K562 (cell line): ENCODE results near the gene OR51G2. TPM values are rescaled to one million over a fixed set of nuclear protein-coding genes. Genes with fewer than 3 reads are reported as not detected.

ENCODE experiments used
- ATAC-seq: fragments of 200-7000 bp; cut with Tn5 transposase; 3 replicates; pipeline ENCODE4 v1.9.1; 2020; ENCODE audit warnings: moderate library complexity
- BruUV-seq: library from RNA; stranded (reverse); fragments of 400-500 nt; replicated peaks from 2 replicates; lab custom pipeline; 2021; lab: Mats Ljungman, UMichigan
- CTCF ChIA-PET: fragments of 300-600 bp; formaldehyde crosslinking; extraction: SDS; loops from one replicate; lab custom pipeline; 2021; ENCODE audit warnings: low intra/inter-chr PET ratio; lab: Yijun Ruan, JAX
- POLR2A ChIA-PET: fragments of 300-600, 350-650 bp; sonication (Branson Sonifier 250); formaldehyde crosslinking; extraction: SDS; loops from one replicate; lab custom pipeline; 2021; ENCODE audit warnings: antibody characterized with exemption, inconsistent platforms; lab: Yijun Ruan, JAX
- DNase-seq, 4 experiments: peaks; one replicate each; pipeline versions ENCODE4 v3.0.0 to v3.0.0-alpha.2; 2011 to 2018; ENCODE audit warnings: low spot score in 3 of 4, mixed read lengths in 3 of 4; ENCODE audit errors: extremely low read depth in 1 of 4
- FAIRE-seq: peaks from 2 replicates; lab custom pipeline; 2011; peaks lifted over from hg19 to GRCh38; lab: Jason Lieb, UNC
- H2AFZ ChIP-seq: 2 replicates; pipeline ENCODE4 v1.6.0; 2011; ENCODE audit warnings: low read depth, low read length, control low read depth, inconsistent platforms
- H3K27ac ChIP-seq: fragments of 200-600 bp; 3 replicates; pipeline ENCODE4 v1.8.0; 2011; ENCODE audit warnings: low read depth, mild to moderate bottlenecking, control low read depth, inconsistent platforms, low read length, moderate library complexity, mixed read lengths; ENCODE audit errors: extremely low read depth
- H3K27me3 ChIP-seq, 2 experiments: fragments of 300-600 bp in 1 of 2; 2 replicates in 1 of 2; 3 replicates in 1 of 2; pipeline versions ENCODE4 v1.6.0 to v1.8.0; 2011; ENCODE audit warnings: inconsistent platforms in 2 of 2, low read length in 2 of 2, mild to moderate bottlenecking in 1 of 2, mixed read lengths in 1 of 2, moderate library complexity in 1 of 2; ENCODE audit not compliant: control insufficient read depth in 2 of 2, insufficient read depth in 2 of 2
- H3K36me3 ChIP-seq: fragments of 300-600 bp; 3 replicates; pipeline ENCODE4 v1.8.0; 2011; ENCODE audit warnings: mild to moderate bottlenecking, low read length, inconsistent platforms; ENCODE audit not compliant: control insufficient read depth, insufficient read depth
- H3K4me1 ChIP-seq, 2 experiments: fragments of 200-600 bp in 1 of 2; replicated peaks in 1 of 2; 2 replicates in 1 of 2; 3 replicates in 1 of 2; pipeline versions ENCODE4 v1.5.1 to v1.8.0; 2011; ENCODE audit warnings: inconsistent platforms in 2 of 2, low read length in 2 of 2, mild to moderate bottlenecking in 1 of 2, mixed read lengths in 1 of 2, moderate library complexity in 1 of 2; ENCODE audit not compliant: control insufficient read depth in 2 of 2, insufficient read depth in 2 of 2
- H3K4me2 ChIP-seq: 2 replicates; pipeline ENCODE4 v1.6.1; 2011; ENCODE audit warnings: low read length, control low read depth, inconsistent platforms, mixed read lengths; ENCODE audit not compliant: insufficient read depth
- H3K4me3 ChIP-seq: fragments of 200-600 bp; sonication (generic), shearing (Covaris generic); 2 replicates; pipeline ENCODE4 v1.5.1; 2016; ENCODE audit warnings: control low read depth, inconsistent platforms
- H3K79me2 ChIP-seq: fragments of 200-600 bp; 3 replicates; pipeline ENCODE4 v1.8.0; 2011; ENCODE audit warnings: low read length, inconsistent platforms; ENCODE audit not compliant: control insufficient read depth, insufficient read depth
- H3K9ac ChIP-seq, 2 experiments: 2 replicates each; pipeline versions ENCODE4 v1.6.0 to v1.6.1; 2011; ENCODE audit warnings: low read depth in 2 of 2, low read length in 2 of 2, control low read depth in 1 of 2, inconsistent platforms in 1 of 2, mild to moderate bottlenecking in 1 of 2, mixed read lengths in 1 of 2; ENCODE audit not compliant: insufficient read depth in 1 of 2
- H3K9me1 ChIP-seq: one replicate; pipeline ENCODE4 v1.6.0; 2011; ENCODE audit warnings: inconsistent platforms, mild to moderate bottlenecking, low read length, moderate library complexity; ENCODE audit not compliant: control insufficient read depth, insufficient read depth
- H3K9me3 ChIP-seq: replicated peaks from 2 replicates; pipeline ENCODE4 v1.5.1; 2011; ENCODE audit warnings: low read depth, low read length, inconsistent platforms; ENCODE audit not compliant: control insufficient read depth, insufficient read depth
- H4K20me1 ChIP-seq: replicated peaks from 2 replicates; pipeline ENCODE4 v1.6.1; 2011; ENCODE audit warnings: low read length, inconsistent platforms, mixed read lengths; ENCODE audit not compliant: control insufficient read depth, insufficient read depth
- BCL6 ChIP-seq: fragments of 250-450 bp; sonication (Bioruptor Pico); IDR thresholded peaks from 2 replicates; pipeline ENCODE4 v1.4.0; 2020
- BRF1 ChIP-seq: IDR thresholded peaks from 3 replicates; pipeline ENCODE4 v1.6.1; 2011; ENCODE audit warnings: borderline replicate concordance, mild to moderate bottlenecking; ENCODE audit not compliant: insufficient read length; ENCODE audit errors: extremely low read depth
- CAMTA2 ChIP-seq: fragments of 250-450 bp; sonication (Bioruptor Pico); conservative IDR thresholded peaks from 2 replicates; pipeline ENCODE4 v1.5.1; 2022
- HDAC1 ChIP-seq, 2 experiments: fragments of 450-650 bp; IDR thresholded peaks; 2 replicates each; pipeline ENCODE4 v1.6.1; 2016 to 2017; ENCODE audit warnings: inconsistent platforms in 1 of 2, mild to moderate bottlenecking in 1 of 2, moderate library complexity in 1 of 2
- HNRNPUL1 ChIP-seq: fragments of 200-400 bp; formaldehyde crosslinking; IDR thresholded peaks from 2 replicates; pipeline ENCODE4 v1.6.1; 2017; ENCODE audit warnings: low read length
- ILF3 ChIP-seq: fragments of 450-650 bp; IDR thresholded peaks from 2 replicates; pipeline ENCODE4 v1.6.1; 2018; ENCODE audit warnings: antibody characterized with exemption, mild to moderate bottlenecking, moderate library complexity, borderline replicate concordance
- JUN ChIP-seq, 2 experiments: sonication (generic) in 1 of 2; formaldehyde crosslinking in 1 of 2; IDR thresholded peaks; 2 replicates each; pipeline versions ENCODE4 v1.6.1 to v1.8.0; 2012 to 2022; ENCODE audit warnings: borderline replicate concordance in 2 of 2, mild to moderate bottlenecking in 2 of 2, improper control_type of control experiment in 1 of 2, low read depth in 1 of 2, low read length in 1 of 2, missing genetic modification reagents in 1 of 2
- MAFG ChIP-seq: fragments of 450-650 bp; conservative IDR thresholded peaks from 2 replicates; pipeline ENCODE4 v1.6.1; 2016; ENCODE audit warnings: missing genetic modification characterization, missing compliant biosample characterization
- MXI1 ChIP-seq: IDR thresholded peaks from 2 replicates; pipeline ENCODE4 v1.6.1; 2011; ENCODE audit warnings: low read depth, mild to moderate bottlenecking, improper control_type of control experiment, low read length
- NFE2 ChIP-seq: IDR thresholded peaks from 2 replicates; pipeline ENCODE4 v1.6.1; 2014; ENCODE audit warnings: antibody characterized with exemption, low read depth
- NRF1 ChIP-seq, 2 experiments: fragments of 450-650 bp; IDR thresholded peaks in 1 of 2; conservative IDR thresholded peaks in 1 of 2; 2 replicates each; pipeline ENCODE4 v1.6.1; 2014; ENCODE audit warnings: mild to moderate bottlenecking in 2 of 2
- RHOXF2B ChIP-seq: fragments of 250-450 bp; sonication (Bioruptor Pico); conservative IDR thresholded peaks from 2 replicates; pipeline ENCODE4 v1.5.1; 2021
- SRSF7 ChIP-seq: fragments of 200-400 bp; formaldehyde crosslinking; optimal IDR thresholded peaks from 2 replicates; pipeline ENCODE3; 2017; ENCODE audit warnings: mild to moderate bottlenecking, low read depth, low read length
- ZBTB8A ChIP-seq: fragments of 450-650 bp; IDR thresholded peaks from 2 replicates; pipeline ENCODE4 v1.6.1; 2018; ENCODE audit warnings: mild to moderate bottlenecking, moderate library complexity; ENCODE audit not compliant: partially characterized antibody
- ZFP91 ChIP-seq: sonication (generic); formaldehyde crosslinking; IDR thresholded peaks from 2 replicates; pipeline ENCODE4 v1.8.0; 2022; ENCODE audit warnings: mild to moderate bottlenecking, missing genetic modification reagents
- ZKSCAN1 ChIP-seq: fragments of 150-350 bp; IDR thresholded peaks from 2 replicates; pipeline ENCODE4 v1.6.1; 2016; ENCODE audit warnings: low read depth, low read length
- ZNF316 ChIP-seq: fragments of 450-650 bp; IDR thresholded peaks from 2 replicates; pipeline ENCODE4 v1.6.1; 2016
- ZNF584 ChIP-seq: fragments of 200-800 bp; sonication (Bioruptor generic); IDR thresholded peaks from 2 replicates; pipeline ENCODE4 v1.6.1; 2016; ENCODE audit warnings: low read depth, mild to moderate bottlenecking, missing genetic modification characterization, missing compliant biosample characterization
- WGBS: fragments of 100-300 bp; shearing (Covaris generic); methylation state at CpG from one replicate; pipeline ENCODE4 v1.1.6; 2016; ENCODE audit warnings: low coverage, mixed read lengths; ENCODE audit not compliant: insufficient coverage; ENCODE audit errors: missing lambda C conversion rate; 5-methylcytosine and 5-hydroxymethylcytosine counted together
- in situ Hi-C: fragments of 300-500 bp; cut with MboI; formaldehyde crosslinking; loops from 4 replicates; pipeline ENCODE4 v1.15.0; 2018; ENCODE audit warnings: inconsistent platforms, mixed read lengths
- intact Hi-C: fragments of 100-400 bp; cut with micrococcal nuclease; formaldehyde crosslinking; loops from 2 replicates; pipeline ENCODE4 v1.14.2; 2022
- polyA plus RNA-seq, 8 experiments: library from polyadenylated mRNA; depleted of rRNA in 4 of 8; stranded (reverse) in 5 of 8; unstranded in 3 of 8; fragments of >200 nt; fragmentation: Nextera tagmentation in 2 of 8; fragmentation: Illumina TruSeq in 1 of 8; extraction: Ambion mirVana in 2 of 8; extraction: Trizol in 1 of 8; gene quantifications; 2 replicates each; pipeline versions ENCODE4 v1.2.1 to v1.2.3, GENCODE V29; 2011 to 2014; ENCODE audit warnings: inconsistent platforms in 1 of 8, missing spikeins in 1 of 8
- total RNA-seq, 7 experiments: library from RNA; depleted of rRNA in 6 of 7; stranded (reverse); fragments of >200 nt in 6 of 7; fragmentation: Illumina TruSeq in 2 of 7; extraction: Trizol in 2 of 7; gene quantifications; 2 replicates each; pipeline versions ENCODE4 v1.2.1 to v1.2.3, GENCODE V29; 2011 to 2021; ENCODE audit warnings: low replicate concordance in 1 of 7
- TF ChIP-seq, protein P1 (sequence below): sonication (generic); formaldehyde crosslinking; IDR thresholded peaks from 2 replicates; pipeline ENCODE4 v1.8.1; 2023; ENCODE audit warnings: missing genetic modification reagents, mild to moderate bottlenecking, borderline replicate concordance

OR51G2 gene
- total and polyA plus RNA-seq, 9 of the 15 experiments (the other 6 are each of a cell fraction or from before 2014, with no cell fraction given): not detected

DNA sequence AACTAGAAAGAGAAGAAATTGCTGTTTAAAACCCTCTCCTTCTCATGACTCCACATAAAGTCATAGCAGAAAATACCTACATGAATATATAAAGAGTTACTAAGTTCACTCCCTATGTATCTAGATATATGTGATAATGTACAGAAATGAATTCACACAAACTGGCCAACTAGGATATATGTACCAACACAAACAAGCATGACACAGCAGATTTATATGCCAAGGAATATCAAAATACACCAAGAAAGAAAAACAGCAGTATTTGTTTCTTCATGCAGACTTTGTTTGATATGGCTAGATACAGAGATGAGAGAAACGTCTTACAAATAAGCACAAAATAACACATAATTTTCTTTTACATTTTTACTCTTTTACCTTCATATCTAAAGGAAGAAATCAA lies 3.2 kb upstream of the OR51G2 start:
- Histone ChIP-seq H3K9me1 (no peaks in the 10 kb centered on the region), H3K79me2 (no peaks in the 10 kb centered on the region), H3K4me3 (no peak overlapping the region), H4K20me1 (no peaks in the 10 kb centered on the region), H3K4me2 (no peak overlapping the region), H3K27ac (no peak overlapping the region), H3K36me3 (no peaks in the 10 kb centered on the region), H3K9me3 (no peaks in the 10 kb centered on the region), H2AFZ (no peak overlapping the region), H3K4me1 (no peaks in the 10 kb centered on the region), H3K27me3 (peaks cover 2 to 9% of the 10 kb centered on the region in 2 experiments; a peak in 4 of 5 replicates), H3K9ac (no peak overlapping the region)
- BruUV-seq: no TSS peak
- FAIRE-seq (no peak), ATAC-seq (no peak), DNase-seq (no peak)
- intact Hi-C loops: loop anchor here (10.0 kb wide), 1 partner anchor 288 kb away; the partner anchor contains the start of gene OR51D1
- 0% methylated on average over 1 of the region's 1 CpG for WGBS
- POLR2A ChIA-PET: no interaction called here
- in situ Hi-C loops: no loop called here
- CTCF ChIA-PET: no interaction called here
- TF ChIP-seq SRSF7 (no peak), MXI1 (no peak), ZBTB8A (no peak), NRF1 (conservative IDR thresholded peaks at IDR 0.05 in 1 of 2, IDR thresholded peaks at IDR 0.05 in 1 of 2) (no peak), ZFP91 (CRISPR knock-in tag) (no peak), MAFG (tag) (peak; percentile 84), RHOXF2B (CRISPR knock-in tag) (no peak), CAMTA2 (CRISPR knock-in tag) (no peak), JUN (IDR thresholded peaks at IDR 0.05; ENCODE audit: borderline replicate concordance, low read depth, low read length) (no peak), JUN (CRISPR knock-in tag; IDR thresholded peaks at IDR 0.05; ENCODE audit: borderline replicate concordance) (no peak), NFE2 (peak; percentile 63), ZNF316 (peak; percentile 76), HNRNPUL1 (no peak), HDAC1 (IDR thresholded peaks at IDR 0.05) (no peak), ILF3 (no peak), BRF1 (no peak), ZNF584 (CRISPR knock-in tag) (no peak), BCL6 (CRISPR knock-in tag) (no peak), ZKSCAN1 (no peak)
- TF ChIP-seq, protein P1, sequence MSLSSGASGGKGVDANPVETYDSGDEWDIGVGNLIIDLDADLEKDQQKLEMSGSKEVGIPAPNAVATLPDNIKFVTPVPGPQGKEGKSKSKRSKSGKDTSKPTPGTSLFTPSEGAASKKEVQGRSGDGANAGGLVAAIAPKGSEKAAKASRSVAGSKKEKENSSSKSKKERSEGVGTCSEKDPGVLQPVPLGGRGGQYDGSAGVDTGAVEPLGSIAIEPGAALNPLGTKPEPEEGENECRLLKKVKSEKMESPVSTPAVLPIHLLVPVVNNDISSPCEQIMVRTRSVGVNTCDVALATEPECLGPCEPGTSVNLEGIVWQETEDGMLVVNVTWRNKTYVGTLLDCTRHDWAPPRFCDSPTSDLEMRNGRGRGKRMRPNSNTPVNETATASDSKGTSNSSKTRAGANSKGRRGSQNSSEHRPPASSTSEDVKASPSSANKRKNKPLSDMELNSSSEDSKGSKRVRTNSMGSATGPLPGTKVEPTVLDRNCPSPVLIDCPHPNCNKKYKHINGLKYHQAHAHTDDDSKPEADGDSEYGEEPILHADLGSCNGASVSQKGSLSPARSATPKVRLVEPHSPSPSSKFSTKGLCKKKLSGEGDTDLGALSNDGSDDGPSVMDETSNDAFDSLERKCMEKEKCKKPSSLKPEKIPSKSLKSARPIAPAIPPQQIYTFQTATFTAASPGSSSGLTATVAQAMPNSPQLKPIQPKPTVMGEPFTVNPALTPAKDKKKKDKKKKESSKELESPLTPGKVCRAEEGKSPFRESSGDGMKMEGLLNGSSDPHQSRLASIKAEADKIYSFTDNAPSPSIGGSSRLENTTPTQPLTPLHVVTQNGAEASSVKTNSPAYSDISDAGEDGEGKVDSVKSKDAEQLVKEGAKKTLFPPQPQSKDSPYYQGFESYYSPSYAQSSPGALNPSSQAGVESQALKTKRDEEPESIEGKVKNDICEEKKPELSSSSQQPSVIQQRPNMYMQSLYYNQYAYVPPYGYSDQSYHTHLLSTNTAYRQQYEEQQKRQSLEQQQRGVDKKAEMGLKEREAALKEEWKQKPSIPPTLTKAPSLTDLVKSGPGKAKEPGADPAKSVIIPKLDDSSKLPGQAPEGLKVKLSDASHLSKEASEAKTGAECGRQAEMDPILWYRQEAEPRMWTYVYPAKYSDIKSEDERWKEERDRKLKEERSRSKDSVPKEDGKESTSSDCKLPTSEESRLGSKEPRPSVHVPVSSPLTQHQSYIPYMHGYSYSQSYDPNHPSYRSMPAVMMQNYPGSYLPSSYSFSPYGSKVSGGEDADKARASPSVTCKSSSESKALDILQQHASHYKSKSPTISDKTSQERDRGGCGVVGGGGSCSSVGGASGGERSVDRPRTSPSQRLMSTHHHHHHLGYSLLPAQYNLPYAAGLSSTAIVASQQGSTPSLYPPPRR (CRISPR knock-in tag): no peak
